ENCODE results near the gene PPID.
A peak's percentile ranks its signal among the peaks of the same experiment; 100 is the strongest.
"Not testable (repeated sequence)": the region's sequence is repeated elsewhere in the genome, so short reads cannot be mapped to it uniquely, and the experiment has no call there.

The PPID gene

DNA sequence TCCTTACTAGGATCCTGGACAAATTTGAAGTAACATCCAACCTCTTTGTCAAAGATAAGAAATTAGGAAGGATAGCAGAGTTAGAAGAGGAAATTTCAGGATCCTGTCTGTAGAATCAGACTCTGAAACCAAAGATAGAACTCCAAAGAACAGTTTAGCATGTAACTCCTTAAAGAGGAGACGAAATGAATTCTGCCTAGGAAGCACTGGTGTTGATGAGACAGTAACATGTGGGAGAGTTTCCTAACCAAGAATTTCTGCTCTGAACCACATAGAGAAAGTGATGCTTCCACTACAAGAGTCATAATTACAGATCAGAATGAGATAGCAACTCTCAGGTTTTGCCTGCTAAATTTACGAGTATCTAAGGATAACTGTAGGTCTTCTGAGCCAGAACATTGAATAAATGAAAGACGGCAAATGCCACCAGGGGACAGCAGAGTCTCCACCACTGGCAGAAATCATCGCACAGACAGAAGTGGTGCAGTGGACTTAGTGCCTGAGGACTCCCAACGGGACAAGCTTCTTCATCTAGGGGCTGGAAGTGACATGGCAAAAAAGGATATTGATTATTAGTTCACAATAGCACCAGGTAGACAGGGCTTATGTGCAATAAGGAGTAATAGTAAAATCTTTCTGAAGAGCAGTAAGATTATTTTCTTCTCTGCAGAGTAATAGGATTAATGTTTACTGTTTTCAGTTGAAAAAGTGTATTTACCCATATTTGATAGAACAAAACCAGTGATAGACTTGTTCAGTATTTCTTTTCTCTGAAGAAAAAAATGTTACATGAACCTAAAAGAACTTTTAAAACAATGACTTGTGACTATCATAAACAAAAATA, 6.7 kb upstream of the PPID start:
- DNase-seq, result no peak

- DNase-seq, result no peak
Observed at GRCh38 chr4:158728236-158728635, 5.0 kb upstream of the PPID start.

- DNase-seq, result no peak
Observed at GRCh38 chr4:158726633-158727032, 3.4 kb upstream of the PPID start.

DNA sequence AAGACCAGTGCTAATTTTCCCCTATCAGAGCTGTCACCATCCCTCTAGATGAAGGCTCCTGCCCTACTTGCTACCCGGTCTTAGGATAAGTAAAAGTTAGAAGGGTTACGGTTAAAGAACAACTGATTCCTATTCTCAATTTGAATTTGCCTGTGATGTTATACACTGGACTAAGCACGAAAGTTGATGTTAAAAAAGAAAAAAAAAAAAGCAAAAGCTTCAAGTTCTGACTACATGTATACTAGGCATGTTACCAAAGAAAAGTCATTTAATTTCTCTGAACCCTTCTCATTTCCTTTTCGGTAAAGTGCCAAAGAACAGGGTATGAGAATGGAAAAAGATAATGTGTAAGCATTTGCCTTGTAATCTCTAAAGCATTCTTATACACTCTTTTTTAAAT, 1.4 kb upstream of the PPID start:
- DNase-seq, result no peak

- DNase-seq, result no peak
Observed at GRCh38 chr4:158722291-158722916, 792 bp downstream of the PPID start.

DNA sequence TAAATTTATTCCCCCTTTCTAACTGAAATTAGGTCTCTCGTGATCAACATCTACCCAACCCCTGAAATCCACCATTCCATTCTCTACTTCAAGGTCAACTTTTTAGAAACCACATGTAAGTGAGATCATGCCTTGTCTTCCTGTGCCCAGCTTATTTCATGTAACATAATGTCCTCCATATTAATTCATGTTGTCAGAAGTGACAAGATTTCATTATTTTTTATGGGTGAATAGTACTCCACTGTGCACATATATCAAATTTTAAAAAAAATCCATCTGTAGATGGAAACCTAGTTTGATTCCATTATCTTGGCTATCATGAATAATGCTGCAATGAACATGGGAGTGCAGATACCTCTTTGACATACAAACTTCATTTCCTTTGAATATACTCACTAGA, 1.5 kb downstream of the PPID start:
- no peak for DNase-seq

DNA sequence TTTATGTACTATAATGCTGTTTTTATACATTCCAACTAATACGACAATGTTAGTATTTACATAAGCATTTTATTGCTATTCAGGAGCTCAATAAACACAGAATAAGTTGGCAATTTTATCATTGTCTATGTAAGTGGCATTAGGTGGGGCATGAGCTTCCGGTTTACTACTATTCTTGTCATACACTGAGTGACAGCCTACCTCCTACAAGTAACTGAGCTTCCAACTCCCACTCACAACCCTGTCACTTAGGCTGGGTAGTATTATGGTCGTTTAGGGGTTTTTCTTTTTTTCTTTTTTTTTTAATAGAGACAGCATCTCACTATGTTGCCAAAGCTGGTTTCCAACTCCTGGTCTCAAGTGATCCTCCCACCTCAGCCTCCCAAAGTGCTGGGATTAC, 7.4 kb downstream of the PPID start:
- no peak for DNase-seq

GRCh38 chr4:158714937-158715336, 8.3 kb downstream of the PPID start:
- no peak for DNase-seq

- DNase-seq, result not testable (repeated sequence)
Observed at GRCh38 chr4:158712622-158713021, 10.6 kb downstream of the PPID start.

DNA sequence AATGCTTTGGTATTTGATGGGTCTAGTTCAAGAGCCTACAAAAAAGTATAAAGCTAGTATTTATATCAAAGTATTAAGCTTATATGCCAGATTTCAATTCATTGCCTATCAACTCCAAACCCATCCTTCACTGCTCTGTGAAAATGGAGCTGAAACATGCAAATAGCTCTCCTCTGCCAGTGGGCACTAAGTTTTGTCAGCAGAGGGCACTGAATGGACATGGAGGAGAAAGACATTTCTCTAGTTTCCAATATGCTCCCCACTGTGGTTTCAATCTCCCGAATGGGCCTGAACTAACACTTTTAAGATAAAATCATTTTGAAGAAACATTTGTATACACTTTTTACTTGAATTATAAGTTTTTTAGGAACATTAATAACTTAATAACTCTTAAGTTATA, 12.4 kb downstream of the PPID start:
- DNase-seq, result no peak

GRCh38 chr4:158704274-158704673, 18.9 kb downstream of the PPID start:
- no peak for DNase-seq

DNA sequence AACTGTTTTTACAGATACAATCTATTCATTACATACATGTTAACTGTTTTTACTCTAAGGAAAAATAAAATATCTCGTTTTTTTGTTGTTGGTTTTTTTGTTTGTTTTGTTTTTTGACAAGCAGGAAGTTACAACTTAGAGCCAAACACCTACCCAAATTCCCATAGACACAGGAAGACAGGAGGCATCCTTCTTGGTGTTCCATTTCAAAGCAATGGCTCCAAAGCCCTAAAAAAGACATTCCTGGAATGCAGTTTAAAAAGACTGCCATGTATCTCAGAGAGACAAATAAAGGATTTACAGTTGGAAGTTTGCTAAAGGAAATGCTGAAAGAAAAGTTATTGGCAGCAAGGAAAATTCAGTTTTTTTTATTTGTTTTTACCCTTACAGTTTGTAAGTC, 34.4 kb downstream of the PPID start:
- no peak for DNase-seq

DNA sequence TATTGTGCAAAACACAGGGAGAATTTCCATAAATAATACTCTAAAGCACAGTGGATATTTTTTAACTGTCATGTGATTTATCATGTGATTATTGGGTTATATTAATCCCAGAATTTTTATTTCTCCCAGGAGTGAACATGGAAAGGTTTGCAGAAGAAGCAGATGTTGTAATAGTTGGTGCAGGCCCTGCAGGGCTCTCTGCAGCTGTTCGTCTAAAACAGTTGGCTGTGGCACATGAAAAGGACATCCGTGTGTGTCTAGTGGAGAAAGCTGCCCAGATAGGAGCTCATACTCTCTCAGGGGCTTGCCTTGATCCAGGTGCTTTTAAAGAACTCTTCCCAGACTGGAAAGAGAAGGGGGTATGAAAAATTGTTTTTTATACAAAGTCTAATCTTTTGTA, 41.1 kb downstream of the PPID start:
- DNase-seq, result no peak

GRCh38 chr4:158681629-158682028, 41.6 kb downstream of the PPID start:
- DNase-seq, result no peak

DNA sequence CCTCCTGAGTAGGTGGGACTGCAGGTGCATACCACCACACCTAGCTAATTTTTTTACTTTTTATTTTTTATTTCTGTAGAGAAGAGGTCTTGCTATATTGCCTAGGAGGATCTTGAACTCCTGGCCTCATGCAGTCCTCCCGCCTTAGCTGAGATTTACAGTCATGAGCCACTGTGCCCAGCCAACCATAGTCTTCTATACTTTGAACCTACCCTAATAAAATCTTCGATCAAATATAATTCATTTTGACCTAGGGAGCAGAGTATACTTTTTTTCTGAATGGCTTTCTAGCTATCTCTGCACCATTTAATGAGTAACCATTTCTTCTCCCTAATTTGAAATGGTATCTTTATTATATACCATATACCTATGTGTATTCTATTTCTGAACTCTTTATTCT, 44.4 kb downstream of the PPID start:
- no peak for DNase-seq

GRCh38 chr4:158676076-158676475, 47.1 kb downstream of the PPID start:
- DNase-seq, result no peak

DNA sequence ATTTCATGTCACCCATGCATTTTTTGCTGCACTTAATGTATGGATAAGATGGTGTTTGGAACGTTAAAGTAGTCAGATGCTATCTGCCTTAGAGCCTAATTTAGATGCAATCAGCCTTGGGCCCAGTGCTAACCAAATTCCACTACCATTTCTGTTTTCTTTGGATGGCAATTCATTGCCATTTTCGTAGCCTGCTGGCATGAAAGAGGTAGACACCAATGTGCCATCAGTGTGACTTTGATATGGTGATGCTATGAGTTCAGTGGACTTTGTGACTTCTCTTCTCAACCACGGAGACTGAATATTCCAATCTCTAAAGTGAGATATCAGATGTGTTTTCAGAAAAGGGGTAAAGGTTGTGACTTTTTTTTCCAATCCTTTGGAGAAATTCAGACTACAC, 49.6 kb downstream of the PPID start:
- DNase-seq, result no peak

DNA sequence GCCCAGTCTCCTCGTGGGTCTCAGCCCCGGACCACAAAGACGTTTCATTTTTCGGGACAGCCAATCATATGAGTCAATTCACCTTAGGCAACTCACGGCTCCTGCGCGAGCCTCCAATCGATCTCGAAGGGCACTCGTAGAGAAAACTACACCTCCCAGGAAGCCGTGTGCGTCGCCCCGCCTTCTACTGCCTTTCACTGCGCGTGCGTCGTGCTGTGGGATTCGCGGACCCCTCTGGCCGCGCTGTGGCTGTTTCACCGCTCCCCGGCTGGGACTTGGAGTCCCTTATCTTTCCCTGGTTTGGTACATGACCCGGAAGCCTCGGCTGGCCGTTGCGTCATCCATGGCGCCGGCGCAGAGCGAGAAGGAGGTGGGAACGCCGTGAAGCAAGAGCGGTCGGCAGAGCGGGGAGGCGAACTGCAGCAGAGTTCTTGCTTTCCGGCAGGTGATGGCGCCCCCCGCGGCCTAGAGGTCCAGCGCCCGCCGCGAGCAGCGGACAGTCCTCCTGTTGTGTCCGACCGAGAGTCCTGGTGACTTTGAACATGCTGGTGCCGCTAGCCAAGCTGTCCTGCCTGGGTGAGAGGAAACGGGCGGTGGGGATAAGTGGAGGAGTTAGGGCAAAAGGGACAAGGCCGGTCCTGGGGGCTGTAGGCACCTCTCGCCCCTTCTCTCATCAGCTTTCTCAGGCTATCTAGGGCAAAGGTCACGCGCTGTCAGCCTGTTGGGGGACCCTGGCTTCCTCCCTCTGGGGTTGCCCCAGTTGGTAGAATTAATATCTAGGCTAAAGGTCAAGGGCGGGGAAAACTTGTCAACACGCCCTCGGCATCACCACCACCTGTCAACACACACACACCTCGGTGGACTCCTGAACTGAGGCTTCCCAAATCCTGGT, 51.0 kb downstream of the PPID start, which contains the start of gene ETFDH:
TSS of gene ETFDH (plus strand) at position 382 of the 892 bp plus-strand sequence. CDS start at position 543, 161 bp downstream.
- DNase-seq, result peak; percentile 99

DNA sequence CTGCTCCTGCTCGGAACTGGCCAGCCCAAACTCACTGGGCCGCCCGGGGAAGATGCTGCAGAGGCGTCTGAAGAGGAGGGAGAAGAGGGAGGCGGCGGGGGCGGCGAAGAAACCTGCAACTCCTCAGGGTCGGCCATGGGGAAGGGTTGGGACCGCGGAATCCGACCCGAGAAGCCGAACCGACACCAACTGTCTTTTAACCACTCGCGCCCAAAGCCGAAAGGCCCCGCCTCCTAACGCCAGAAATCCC, 51.6 kb downstream of the PPID start, which contains the start of gene C4orf46:
TSS of gene C4orf46 (minus strand) at position 223 of the 250 bp plus-strand sequence. CDS start at position 137, 86 bp downstream.
- no peak for DNase-seq

- DNase-seq, result peak; percentile 64
Observed at GRCh38 chr4:158670975-158671664, 52.1 kb downstream of the PPID start.

- DNase-seq, result no peak
Observed at GRCh38 chr4:158669310-158669709, 53.9 kb downstream of the PPID start.

DNA sequence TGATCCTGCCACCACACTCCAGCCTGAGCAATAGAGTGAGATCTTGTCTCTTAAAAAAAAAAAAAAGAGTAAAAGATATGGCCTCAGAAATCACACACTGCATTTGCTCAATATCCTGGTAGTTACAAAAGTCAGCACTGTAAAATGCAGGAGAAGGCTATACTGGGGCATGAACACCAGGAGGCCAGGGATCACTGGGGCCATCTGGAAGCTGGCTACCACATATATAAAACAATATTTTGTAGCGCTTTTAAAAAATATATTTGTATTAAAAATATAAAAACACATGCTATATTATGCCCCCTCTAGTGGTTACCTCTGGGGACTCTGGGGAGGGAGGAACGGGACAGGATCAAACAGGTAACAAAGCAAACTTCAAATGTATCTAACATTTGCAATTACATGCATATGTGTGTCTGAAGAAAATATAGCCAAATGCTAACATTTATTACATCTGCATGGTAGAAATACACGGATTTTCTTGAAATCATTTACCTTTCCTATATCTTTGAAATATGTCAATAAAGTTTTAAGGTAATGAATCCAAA, 55.5 kb downstream of the PPID start:
- DNase-seq, result peak; percentile 8

DNA sequence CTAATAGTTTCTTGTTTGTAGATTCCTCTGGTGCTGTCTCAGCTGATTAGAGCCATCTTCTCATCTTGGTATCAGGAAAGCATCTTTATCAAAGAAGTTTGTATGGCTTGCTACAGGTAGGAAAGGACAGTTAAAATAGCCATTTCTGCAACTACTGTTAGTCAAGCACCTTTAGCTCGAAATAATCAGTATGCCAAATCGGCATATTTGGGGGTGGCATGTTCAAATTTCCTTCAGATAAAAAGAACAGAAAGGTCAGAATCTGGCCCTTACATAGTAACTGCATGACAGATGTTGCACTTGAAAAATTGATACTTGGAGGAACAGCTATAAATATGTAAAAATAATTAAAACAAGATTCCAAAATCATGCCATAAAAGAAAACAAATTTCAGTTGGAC, 56.3 kb downstream of the PPID start:
- DNase-seq, result no peak
